GM06990 (cell line): Measurements from ENCODE around the gene IGLON5.

ENCODE experiments used
- DNase-seq: peaks from one replicate; pipeline ENCODE4 v3.0.0-alpha.2; 2011; ENCODE audit not compliant: insufficient read length; ENCODE audit errors: extremely low read depth
- H3K27me3 ChIP-seq: replicated peaks from 2 replicates; pipeline ENCODE4 v1.6.0; 2011; ENCODE audit warnings: low read length; ENCODE audit not compliant: control insufficient read depth, insufficient read depth
- H3K36me3 ChIP-seq: 2 replicates; pipeline ENCODE4 v1.5.1; 2011; ENCODE audit warnings: low read length; ENCODE audit not compliant: control insufficient read depth, insufficient read depth
- H3K4me3 ChIP-seq: replicated peaks from 2 replicates; pipeline ENCODE4 v1.5.1; 2011; ENCODE audit warnings: low read depth, mild to moderate bottlenecking, control low read depth, low read length
- TF ChIP-seq, protein P1 (sequence below): IDR thresholded peaks from 2 replicates; pipeline ENCODE4 v1.5.1; 2011; ENCODE audit warnings: low read length, control low read depth, mild to moderate bottlenecking, inconsistent platforms; ENCODE audit not compliant: insufficient read depth, poor library complexity, severe bottlenecking

IGLON5 gene

GRCh38 chr19:51277112-51277511 lies 34.3 kb upstream of the IGLON5 start:
- H3K36me3 ChIP-seq = no peaks in the 10 kb centered on the region
- H3K27me3 ChIP-seq = no peaks in the 10 kb centered on the region; the same call in 1 of the 2 replicates
- H3K4me3 ChIP-seq = no peak overlapping the region
- TF ChIP-seq, protein P1, sequence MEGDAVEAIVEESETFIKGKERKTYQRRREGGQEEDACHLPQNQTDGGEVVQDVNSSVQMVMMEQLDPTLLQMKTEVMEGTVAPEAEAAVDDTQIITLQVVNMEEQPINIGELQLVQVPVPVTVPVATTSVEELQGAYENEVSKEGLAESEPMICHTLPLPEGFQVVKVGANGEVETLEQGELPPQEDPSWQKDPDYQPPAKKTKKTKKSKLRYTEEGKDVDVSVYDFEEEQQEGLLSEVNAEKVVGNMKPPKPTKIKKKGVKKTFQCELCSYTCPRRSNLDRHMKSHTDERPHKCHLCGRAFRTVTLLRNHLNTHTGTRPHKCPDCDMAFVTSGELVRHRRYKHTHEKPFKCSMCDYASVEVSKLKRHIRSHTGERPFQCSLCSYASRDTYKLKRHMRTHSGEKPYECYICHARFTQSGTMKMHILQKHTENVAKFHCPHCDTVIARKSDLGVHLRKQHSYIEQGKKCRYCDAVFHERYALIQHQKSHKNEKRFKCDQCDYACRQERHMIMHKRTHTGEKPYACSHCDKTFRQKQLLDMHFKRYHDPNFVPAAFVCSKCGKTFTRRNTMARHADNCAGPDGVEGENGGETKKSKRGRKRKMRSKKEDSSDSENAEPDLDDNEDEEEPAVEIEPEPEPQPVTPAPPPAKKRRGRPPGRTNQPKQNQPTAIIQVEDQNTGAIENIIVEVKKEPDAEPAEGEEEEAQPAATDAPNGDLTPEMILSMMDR = no peak
- DNase-seq = no peak

- Histone ChIP-seq H3K36me3 (no peaks in the 10 kb centered on the region), H3K27me3 (no peaks in the 10 kb centered on the region; the same call in 1 of the 2 replicates)
- TF ChIP-seq, protein P1 = no peak
Observed at GRCh38 chr19:51282335-51282734, 29.1 kb upstream of the IGLON5 start.

GRCh38 chr19:51285682-51286081 lies 25.8 kb upstream of the IGLON5 start:
- Histone ChIP-seq H3K4me3 (no peak overlapping the region), H3K36me3 (no peaks in the 10 kb centered on the region), H3K27me3 (no peaks in the 10 kb centered on the region)
- TF ChIP-seq, protein P1 = no peak
- no peak for DNase-seq

More at GRCh38 chr19:51282335-51282734, 29.1 kb upstream of the IGLON5 start:
- no peak overlapping the region for H3K4me3 ChIP-seq
- no peak for DNase-seq

DNA sequence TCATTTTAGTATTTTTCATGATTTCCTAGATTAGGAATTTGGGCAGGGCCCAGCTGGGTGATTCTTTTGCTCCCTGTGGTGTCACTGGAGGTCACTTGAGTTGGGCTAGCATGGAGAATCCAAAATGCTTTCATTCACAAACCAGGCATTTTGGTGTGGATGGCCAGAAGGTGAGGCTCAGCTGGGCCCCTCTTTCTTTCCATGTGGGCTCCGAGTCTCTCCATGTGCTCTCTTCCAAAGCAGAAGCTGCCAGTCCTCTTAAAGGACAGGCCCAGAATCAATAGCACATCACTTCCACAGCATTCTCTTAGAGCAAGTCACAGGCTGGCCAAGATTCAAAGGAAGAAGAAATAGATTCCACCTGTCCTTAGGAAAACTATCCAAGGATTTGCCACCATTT lies 21.8 kb upstream of the IGLON5 start:
- Histone ChIP-seq H3K4me3 (no peak overlapping the region), H3K27me3 (peaks cover 2% of the 10 kb centered on the region; the same call in 1 of the 2 replicates), H3K36me3 (no peaks in the 10 kb centered on the region)
- no peak for DNase-seq
- TF ChIP-seq, protein P1 = no peak

- TF ChIP-seq, protein P1 = no peak
- DNase-seq = no peak
- Histone ChIP-seq H3K4me3 (no peak overlapping the region), H3K27me3 (peaks cover 2% of the 10 kb centered on the region), H3K36me3 (no peaks in the 10 kb centered on the region)
Observed at GRCh38 chr19:51292971-51293370, 18.5 kb upstream of the IGLON5 start.
